IMR-90 (cell line): ENCODE data around the gene ANKS3. TPM values are rescaled to one million over a fixed set of nuclear protein-coding genes. Genes with fewer than 3 reads are reported as not detected.

Experiments used
- ATAC-seq: fragments of 200-7000 bp; cut with Tn5 transposase; 2 replicates; pipeline ENCODE4 v1.9.1; 2020; ENCODE audit warnings: low read depth, mild to moderate bottlenecking, moderate library complexity
- BruUV-seq: library from RNA; stranded (reverse); fragments of 400-500 nt; replicated peaks from 2 replicates; lab custom pipeline; 2021; lab: Mats Ljungman, UMichigan
- CTCF ChIA-PET: fragments of 300-600 bp; formaldehyde crosslinking; extraction: SDS; loops from one replicate; lab custom pipeline; 2021; ENCODE audit warnings: antibody characterized with exemption; lab: Yijun Ruan, JAX
- POLR2A ChIA-PET: fragments of 300-600 bp; sonication (Branson Sonifier 250); formaldehyde crosslinking; loops from one replicate; lab custom pipeline; 2022; ENCODE audit warnings: antibody characterized with exemption; ENCODE audit not compliant: unreplicated experiment; lab: Charles Lee
- DNase-seq: peaks from one replicate; pipeline ENCODE4 v3.0.0; 2013
- H2AFZ ChIP-seq: replicated peaks from 2 replicates; pipeline ENCODE3; 2013; ENCODE audit warnings: low read length, mild to moderate bottlenecking; ENCODE audit not compliant: poor library complexity
- H2AK5ac ChIP-seq: 2 replicates; pipeline ENCODE4 v1.6.1; 2013; ENCODE audit warnings: low read depth, low read length, inconsistent platforms
- H2AK9ac ChIP-seq: replicated peaks from 2 replicates; pipeline ENCODE3; 2013; ENCODE audit warnings: mild to moderate bottlenecking, low read depth, low read length, moderate library complexity; ENCODE audit not compliant: poor library complexity
- H2BK120ac ChIP-seq: 2 replicates; pipeline ENCODE4 v1.6.1; 2013; ENCODE audit warnings: low read depth, low read length, inconsistent platforms
- H2BK15ac ChIP-seq: 3 replicates; pipeline ENCODE4 v1.6.1; 2013; ENCODE audit warnings: low read depth, low read length, inconsistent platforms
- H2BK20ac ChIP-seq: 2 replicates; pipeline ENCODE4 v1.6.1; 2013; ENCODE audit warnings: low read depth, mild to moderate bottlenecking, inconsistent platforms, low read length, moderate library complexity
- H2BK5ac ChIP-seq: 2 replicates; pipeline ENCODE4 v1.6.1; 2013; ENCODE audit warnings: mild to moderate bottlenecking, low read depth, low read length, inconsistent platforms; ENCODE audit not compliant: poor library complexity, severe bottlenecking
- H3K14ac ChIP-seq: replicated peaks from 2 replicates; pipeline ENCODE4 v1.6.1; 2013; ENCODE audit warnings: low read depth, low read length, inconsistent platforms
- H3K18ac ChIP-seq: 2 replicates; pipeline ENCODE4 v1.6.1; 2013; ENCODE audit warnings: low read depth, low read length, control low read depth
- H3K23ac ChIP-seq: 2 replicates; pipeline ENCODE4 v1.6.1; 2013; ENCODE audit warnings: low read depth, low read length, inconsistent platforms
- H3K27ac ChIP-seq: 2 replicates; pipeline ENCODE4 v1.5.1; 2013; ENCODE audit warnings: mild to moderate bottlenecking, control low read depth, low read length; ENCODE audit not compliant: insufficient read depth
- H3K27me3 ChIP-seq: 2 replicates; pipeline ENCODE4 v1.6.1; 2013; ENCODE audit warnings: low read length; ENCODE audit not compliant: control insufficient read depth, insufficient read depth
- H3K36me3 ChIP-seq: 2 replicates; pipeline ENCODE4 v1.6.1; 2013; ENCODE audit warnings: low read length, mixed read lengths; ENCODE audit not compliant: control insufficient read depth, insufficient read depth
- H3K4ac ChIP-seq: 2 replicates; pipeline ENCODE4 v1.6.1; 2013; ENCODE audit warnings: low read depth, low read length, inconsistent platforms
- H3K4me1 ChIP-seq: 2 replicates; pipeline ENCODE4 v1.6.1; 2013; ENCODE audit warnings: low read length, mixed read lengths; ENCODE audit not compliant: control insufficient read depth, insufficient read depth
- H3K4me2 ChIP-seq: 2 replicates; pipeline ENCODE4 v1.6.1; 2013; ENCODE audit warnings: low read depth, mild to moderate bottlenecking, control low read depth, low read length, moderate library complexity
- H3K4me3 ChIP-seq: 2 replicates; pipeline ENCODE4 v1.5.1; 2013; ENCODE audit warnings: low read depth, mild to moderate bottlenecking, control low read depth, low read length, moderate library complexity; ENCODE audit not compliant: insufficient read depth
- H3K56ac ChIP-seq: 2 replicates; pipeline ENCODE4 v1.6.1; 2013; ENCODE audit warnings: low read length, inconsistent platforms; ENCODE audit not compliant: insufficient read depth; ENCODE audit errors: extremely low read depth
- H3K79me1 ChIP-seq, 2 experiments: 2 replicates each; pipeline ENCODE4 v1.6.1; 2013; ENCODE audit warnings: low read length in 2 of 2, inconsistent platforms in 1 of 2, low read depth in 1 of 2
- H3K9ac ChIP-seq: 2 replicates; pipeline ENCODE4 v1.6.1; 2013; ENCODE audit warnings: low read depth, low read length, control low read depth
- H3K9me1 ChIP-seq: 2 replicates; pipeline ENCODE4 v1.6.1; 2013; ENCODE audit warnings: low read length, inconsistent platforms; ENCODE audit not compliant: insufficient read depth
- H3K9me3 ChIP-seq: 2 replicates; pipeline ENCODE4 v1.6.1; 2013; ENCODE audit warnings: low read length; ENCODE audit not compliant: control insufficient read depth, insufficient read depth
- H4K20me1 ChIP-seq: 2 replicates; pipeline ENCODE4 v1.6.1; 2013; ENCODE audit warnings: low read length, inconsistent platforms; ENCODE audit not compliant: insufficient read depth
- H4K5ac ChIP-seq: 2 replicates; pipeline ENCODE4 v1.6.1; 2013; ENCODE audit warnings: mild to moderate bottlenecking, low read depth, low read length, control low read depth
- H4K8ac ChIP-seq, 2 experiments: 2 replicates each; pipeline ENCODE4 v1.6.1; 2013; ENCODE audit warnings: low read depth in 2 of 2, low read length in 2 of 2, control low read depth in 1 of 2, inconsistent platforms in 1 of 2
- H4K91ac ChIP-seq: 2 replicates; pipeline ENCODE4 v1.6.1; 2013; ENCODE audit warnings: low read depth, low read length, inconsistent platforms; ENCODE audit not compliant: insufficient read depth
- BHLHE40 ChIP-seq: fragments of 150-350 bp; IDR thresholded peaks from 2 replicates; pipeline ENCODE4 v1.6.1; 2016; ENCODE audit warnings: mild to moderate bottlenecking, low read depth, low read length
- CEBPB ChIP-seq: IDR thresholded peaks from 2 replicates; pipeline ENCODE4 v1.6.1; 2012; ENCODE audit warnings: low read depth, low read length, improper control_type of control experiment
- CHD1 ChIP-seq: IDR thresholded peaks from 2 replicates; pipeline ENCODE4 v1.6.1; 2012; ENCODE audit warnings: low read depth, low read length, improper control_type of control experiment
- CTCF ChIP-seq: conservative IDR thresholded peaks from 2 replicates; pipeline ENCODE4 v1.5.1; 2012; ENCODE audit warnings: mild to moderate bottlenecking, low read depth, low read length, improper control_type of control experiment
- ELK1 ChIP-seq: fragments of 150-350 bp; IDR thresholded peaks from 2 replicates; pipeline ENCODE4 v1.6.1; 2016; ENCODE audit warnings: low read depth, mild to moderate bottlenecking, low read length, moderate library complexity, borderline replicate concordance
- FOS ChIP-seq: fragments of 150-350 bp; IDR thresholded peaks from 2 replicates; pipeline ENCODE4 v1.6.1; 2016; ENCODE audit warnings: low read depth, low read length
- MAFK ChIP-seq: IDR thresholded peaks from 2 replicates; pipeline ENCODE4 v1.6.1; 2012; ENCODE audit warnings: low read depth, low read length, improper control_type of control experiment
- MAZ ChIP-seq: IDR thresholded peaks from 2 replicates; pipeline ENCODE4 v1.6.1; 2012; ENCODE audit warnings: low read depth, mild to moderate bottlenecking, low read length, improper control_type of control experiment, moderate library complexity, borderline replicate concordance
- MXI1 ChIP-seq: IDR thresholded peaks from 2 replicates; pipeline ENCODE4 v1.6.1; 2012; ENCODE audit warnings: low read depth, mild to moderate bottlenecking, low read length, moderate library complexity, borderline replicate concordance
- NFE2L2 ChIP-seq: fragments of 150-350 bp; IDR thresholded peaks from 2 replicates; pipeline ENCODE4 v1.6.1; 2016; ENCODE audit warnings: low read depth, mild to moderate bottlenecking, low read length
- POLR2A ChIP-seq: IDR thresholded peaks from 2 replicates; pipeline ENCODE4 v1.6.1; 2012; ENCODE audit warnings: mild to moderate bottlenecking, low read depth, low read length
- RAD21 ChIP-seq: IDR thresholded peaks from 2 replicates; pipeline ENCODE4 v1.6.1; 2012; ENCODE audit warnings: low read length, improper control_type of control experiment
- RCOR1 ChIP-seq: IDR thresholded peaks from 2 replicates; pipeline ENCODE4 v1.6.1; 2012; ENCODE audit warnings: mild to moderate bottlenecking, low read length, improper control_type of control experiment; ENCODE audit not compliant: insufficient replicate concordance
- RFX5 ChIP-seq: IDR thresholded peaks from 2 replicates; pipeline ENCODE4 v1.8.0; 2012; ENCODE audit warnings: low read depth, mild to moderate bottlenecking, low read length, moderate library complexity
- SMC3 ChIP-seq: fragments of 150-350 bp; IDR thresholded peaks from 2 replicates; pipeline ENCODE4 v1.6.1; 2016; ENCODE audit warnings: low read depth, mild to moderate bottlenecking, antibody characterized with exemption, low read length, moderate library complexity
- USF2 ChIP-seq: fragments of 150-350 bp; IDR thresholded peaks from 2 replicates; pipeline ENCODE4 v1.6.1; 2017; ENCODE audit warnings: mild to moderate bottlenecking, antibody characterized with exemption, low read length, low read depth
- WGBS, 2 experiments: methylation state at CpG; one replicate each; pipeline versions ENCODE4 v1.1.5 to v1.1.7; 2013; ENCODE audit warnings: missing lambda C conversion rate in 2 of 2; ENCODE audit not compliant: insufficient read length in 1 of 2; ENCODE audit errors: extremely low coverage in 2 of 2; 5-methylcytosine and 5-hydroxymethylcytosine counted together
- dilution Hi-C: fragments of 300-500 bp; cut with HindIII; formaldehyde crosslinking; loops from one replicate; pipeline ENCODE4 v1.14.3; 2018; ENCODE audit warnings: low sequenced_read_pairs; ENCODE audit not compliant: unreplicated experiment
- in situ Hi-C: fragments of 300-500 bp; cut with MboI; formaldehyde crosslinking; loops from 3 replicates; pipeline ENCODE4 v1.14.3; 2019; ENCODE audit warnings: low sequenced_read_pairs, inconsistent platforms, mixed read lengths
- intact Hi-C: fragments of 100-400 bp; cut with micrococcal nuclease; formaldehyde crosslinking; loops from 2 replicates; pipeline ENCODE4 v1.10.0; 2022
- polyA plus RNA-seq, 3 experiments: library from polyadenylated mRNA; depleted of rRNA; stranded (reverse); fragments of >200 nt; gene quantifications; 2 replicates each; pipeline ENCODE4 v1.2.3, GENCODE V29; 2012; ENCODE audit warnings: low replicate concordance in 1 of 3
- total RNA-seq: library from RNA; depleted of rRNA; stranded (reverse); fragments of >200 nt; gene quantifications from 2 replicates; pipeline ENCODE4 v1.2.3, GENCODE V29; 2012

Gene ANKS3
- total and polyA plus RNA-seq, 2 of the 4 experiments (the other 2 are of a cell fraction) = 24.4 to 25.0 TPM

- Histone ChIP-seq H4K20me1 (0 out of 2 replicates have a peak, but pooled peaks cover 3% of the 10 kb centered on the region), H2BK120ac (no peak overlapping the region), H2AK9ac (no peak overlapping the region), H3K14ac (no peak overlapping the region), H2AK5ac (no peak overlapping the region), H3K23ac (no peak overlapping the region), H2BK15ac (no peak overlapping the region), H3K56ac (no peak overlapping the region), H4K91ac (no peak overlapping the region), H3K4me1 (no peaks in the 10 kb centered on the region), H3K27me3 (no peaks in the 10 kb centered on the region), H2BK20ac (no peak overlapping the region), H3K36me3 (peaks cover 48% of the 10 kb centered on the region), H3K4ac (no peak overlapping the region), H4K5ac (no peak overlapping the region), H3K79me1 (peaks cover 0 to 10% of the 10 kb centered on the region in 2 experiments; a peak in 1 of 4 replicates), H3K9ac (no peak overlapping the region), H3K27ac (no peak overlapping the region), H2BK5ac (no peak overlapping the region), H3K18ac (no peak overlapping the region), H4K8ac (no peak overlapping the region), H3K9me3 (no peaks in the 10 kb centered on the region), H3K9me1 (0 out of 2 replicates have a peak, but pooled peaks cover 3% of the 10 kb centered on the region), H2AFZ (no peak overlapping the region), H3K4me2 (no peak overlapping the region), H3K4me3 (no peak overlapping the region)
- ATAC-seq (no peak), DNase-seq (no peak)
- dilution Hi-C loops (no loop called here), in situ Hi-C loops (no loop called here), intact Hi-C loops (no loop called here)
- POLR2A ChIA-PET = no interaction called here
- TF ChIP-seq CEBPB = no peak
- TF ChIP-seq MXI1 = no peak
- TF ChIP-seq BHLHE40 = no peak
- no peak for TF ChIP-seq NFE2L2
- no peak for TF ChIP-seq RFX5
- TF ChIP-seq ELK1 = no peak
- TF ChIP-seq USF2 = no peak
- no peak for TF ChIP-seq RCOR1
- TF ChIP-seq CTCF = no peak
- TF ChIP-seq MAFK = no peak
- TF ChIP-seq SMC3 = no peak
- no peak for TF ChIP-seq RAD21
- no peak for TF ChIP-seq POLR2A
- TF ChIP-seq MAZ = no peak
- TF ChIP-seq FOS = no peak
- no peak for TF ChIP-seq CHD1
- no TSS peak for BruUV-seq
- WGBS, 2 experiments = no CpG with 5 or more reads among the region's 7 CpGs
- CTCF ChIA-PET = no interaction called here
Observed at GRCh38 chr16:4703906-4704305, 30.2 kb downstream of the ANKS3 start.
